Stimulated activated CD8-positive, alpha-beta memory T cell treated with anti-CD3 and anti-CD28 coated beads, Interleukin-7, amount 100 ng/mL, for 1 hour (primary cell): ENCODE data around the gene MARCHF3.
"Not testable (repeated sequence)": the region's sequence is repeated elsewhere in the genome, so short reads cannot be mapped to it uniquely, and the experiment has no call there.

Source experiments
- DNase-seq, 2 donors: peaks; one replicate each; pipeline ENCODE4 v3.0.0-alpha.2; 2020; ENCODE audit warnings: low read depth in 2 of 2

Gene MARCHF3

GRCh38 chr5:127030259-127031146 lies at the start of gene MARCHF3:
TSS of gene MARCHF3 (minus strand) at chr5:127030558. CDS start at chr5:126918171, 112,387 bp downstream.
- DNase-seq, result peak; percentile 78 to 90

DNA sequence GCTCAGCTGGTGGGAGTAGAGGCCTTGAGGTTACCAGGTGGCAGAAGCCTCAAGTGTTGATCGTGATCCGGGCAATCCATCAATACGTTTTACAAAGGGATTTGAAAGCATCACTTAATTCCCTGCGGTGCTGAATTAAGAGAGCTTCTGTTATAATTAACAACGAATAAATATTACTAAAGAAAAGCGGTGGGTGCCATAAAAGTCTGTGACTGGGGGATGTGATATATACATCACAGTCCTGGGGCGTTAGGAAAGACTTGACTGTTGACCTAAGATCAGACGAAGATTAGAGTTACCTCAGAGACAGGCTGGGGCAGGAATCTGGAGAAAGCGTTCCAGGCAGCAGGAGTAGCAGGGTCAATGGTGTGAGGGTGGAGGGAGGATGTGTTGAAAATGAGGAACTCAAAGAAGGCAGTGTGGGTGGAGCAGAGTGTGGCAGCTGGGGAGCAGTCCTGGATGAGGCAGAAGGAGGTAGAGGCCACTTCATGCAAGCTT lies 49.7 kb upstream of the MARCHF3 start:
- no peak for DNase-seq

DNA sequence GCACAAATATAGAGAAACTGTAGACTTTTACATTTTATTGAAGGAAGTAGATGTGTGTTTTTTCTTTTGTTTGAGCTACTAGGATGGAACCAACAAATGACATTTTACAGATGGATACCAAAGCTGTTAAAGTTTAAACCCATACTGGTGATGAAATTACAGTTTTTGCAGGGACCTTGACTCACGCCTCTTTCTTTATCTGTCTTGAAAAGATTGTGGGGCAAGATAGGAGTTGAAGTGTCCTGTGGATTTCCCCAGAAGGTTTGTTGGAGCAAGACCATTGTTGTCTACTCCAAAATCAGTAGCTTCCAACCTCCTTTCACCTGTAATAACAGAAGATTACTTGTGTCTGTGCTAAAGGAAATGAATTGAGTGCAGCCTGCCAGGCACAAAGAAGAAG lies 47.0 kb upstream of the MARCHF3 start:
- DNase-seq, result no peak

- no peak for DNase-seq
These were observed 46.2 kb upstream of the MARCHF3 start for GRCh38 chr5:127076315-127077129.

DNA sequence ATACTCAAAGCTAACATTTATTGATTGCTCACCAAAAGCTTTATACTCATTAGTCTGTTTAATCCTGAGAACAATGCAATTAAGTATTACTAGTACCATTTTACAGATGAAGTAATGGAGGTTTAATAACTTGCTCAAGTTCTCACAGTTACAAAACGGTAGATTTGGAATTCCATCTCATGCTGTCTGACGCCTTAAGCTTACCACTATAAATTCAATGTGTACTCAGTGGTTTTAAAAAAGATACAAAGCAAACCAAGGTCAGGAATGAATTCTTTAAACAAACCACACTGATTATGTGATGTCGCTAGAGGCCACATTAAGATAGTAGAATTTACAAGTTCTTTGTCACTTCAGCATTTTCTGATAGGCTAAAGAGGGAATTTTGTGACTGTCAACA lies 44.1 kb upstream of the MARCHF3 start:
- DNase-seq, result no peak

GRCh38 chr5:127072861-127073846 lies 42.8 kb upstream of the MARCHF3 start, which contains the start of gene C5orf63:
TSS of gene C5orf63 (minus strand) at chr5:127073502. CDS start at chr5:127058995, 14,507 bp downstream.
- DNase-seq, result peak; percentile 27 to 34

GRCh38 chr5:127070243-127070642 lies 39.9 kb upstream of the MARCHF3 start:
- no peak for DNase-seq

DNA sequence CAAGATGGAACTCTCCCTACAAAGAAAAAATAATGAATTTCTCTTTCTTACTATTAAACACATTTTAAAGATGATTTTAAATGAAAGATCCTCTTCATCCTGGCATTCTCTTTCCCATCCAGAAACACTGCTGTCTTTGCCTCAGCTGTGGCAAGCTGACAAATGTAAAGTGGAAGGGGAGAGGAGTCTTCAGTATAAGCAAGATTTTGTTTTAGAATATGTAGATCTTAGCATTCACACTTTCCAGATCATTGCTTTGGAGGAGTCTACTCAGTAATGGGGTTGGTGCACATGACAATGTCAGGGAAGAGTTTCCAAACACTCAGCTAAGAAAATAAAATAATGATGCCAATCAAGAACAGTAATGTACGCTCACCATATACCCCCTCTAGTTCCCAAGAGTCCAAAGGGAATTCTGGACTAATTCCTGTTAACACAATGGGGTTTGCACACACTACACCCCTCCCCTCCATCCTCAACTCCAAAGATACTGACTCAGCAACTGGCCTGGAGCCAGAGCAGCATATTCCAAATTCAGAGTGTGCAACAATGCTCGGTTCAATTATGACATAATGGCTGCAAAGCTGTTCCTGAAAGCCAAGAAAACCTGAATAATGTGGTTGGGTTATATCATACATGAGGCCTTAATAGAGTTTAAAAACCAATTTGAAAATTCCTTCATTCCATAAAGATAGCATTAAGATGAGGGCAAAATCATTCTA lies 38.3 kb upstream of the MARCHF3 start:
- no peak for DNase-seq

GRCh38 chr5:127066721-127067120 lies 36.4 kb upstream of the MARCHF3 start:
- DNase-seq, result no peak

GRCh38 chr5:127064253-127064840 lies 34.0 kb upstream of the MARCHF3 start:
- DNase-seq, result no peak

- DNase-seq, result no peak
These were observed 33.0 kb upstream of the MARCHF3 start for GRCh38 chr5:127063257-127063913.

DNA sequence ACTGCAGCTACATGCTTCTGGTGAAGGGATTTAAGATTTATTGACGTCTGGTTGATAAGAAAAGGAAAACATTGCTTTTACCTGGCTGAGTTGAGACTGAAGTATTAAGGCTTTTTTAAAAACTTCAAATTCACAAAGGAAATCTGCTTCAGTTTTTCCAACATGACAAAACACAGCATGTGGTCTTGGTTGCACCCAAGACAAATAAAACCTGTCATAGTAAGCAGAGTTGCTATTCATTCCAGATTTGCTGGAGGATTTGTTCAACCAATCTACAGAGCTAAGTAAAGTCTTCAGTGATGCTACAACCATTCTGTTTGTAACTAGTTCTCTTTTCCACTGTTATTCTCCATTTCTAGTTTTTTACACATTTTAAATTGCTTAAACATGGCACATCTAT lies 31.6 kb upstream of the MARCHF3 start:
- DNase-seq, result no peak

DNA sequence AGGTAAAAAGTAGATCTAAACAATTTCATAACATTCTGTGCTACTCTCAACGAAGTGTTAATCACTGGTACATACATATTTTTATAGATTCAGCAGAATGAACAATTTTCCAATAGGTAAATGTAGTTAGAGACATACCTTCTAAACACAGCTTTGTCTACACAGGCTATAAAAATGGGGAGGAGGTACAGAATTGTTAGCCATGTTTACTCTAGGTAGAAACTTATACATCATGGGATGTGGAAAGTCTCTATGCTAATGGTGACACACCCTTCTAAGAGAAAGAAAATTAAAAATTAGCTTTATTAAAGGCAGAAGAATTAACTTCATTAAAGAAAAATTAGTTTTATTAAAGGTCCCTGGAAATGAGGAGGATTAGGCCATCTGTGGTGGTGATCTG lies 31.2 kb upstream of the MARCHF3 start:
- no peak for DNase-seq

DNA sequence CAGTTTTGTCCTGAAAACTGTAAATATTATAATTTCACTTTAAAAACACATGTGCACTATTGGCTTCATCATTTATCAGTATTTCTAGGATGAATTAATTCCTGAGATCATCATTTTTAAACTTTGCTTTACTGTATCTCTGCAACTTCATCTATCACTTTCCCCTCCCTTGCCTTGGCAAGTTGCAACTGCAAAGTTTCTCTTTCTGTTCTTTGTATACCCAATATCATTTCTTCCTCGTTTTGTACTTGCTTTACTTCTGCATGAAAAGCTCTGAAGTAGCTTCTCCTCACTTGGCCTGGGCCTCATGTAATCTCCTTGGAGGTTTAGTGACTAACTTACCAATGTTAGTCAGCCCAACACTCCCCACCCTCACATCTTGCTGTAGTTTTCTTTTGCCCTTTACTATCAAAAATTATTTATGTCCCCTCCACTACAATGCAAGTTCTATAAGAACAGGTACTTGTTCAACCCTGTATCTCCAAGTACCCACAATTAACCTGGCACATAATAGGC lies 30.2 kb upstream of the MARCHF3 start:
- no peak for DNase-seq

DNA sequence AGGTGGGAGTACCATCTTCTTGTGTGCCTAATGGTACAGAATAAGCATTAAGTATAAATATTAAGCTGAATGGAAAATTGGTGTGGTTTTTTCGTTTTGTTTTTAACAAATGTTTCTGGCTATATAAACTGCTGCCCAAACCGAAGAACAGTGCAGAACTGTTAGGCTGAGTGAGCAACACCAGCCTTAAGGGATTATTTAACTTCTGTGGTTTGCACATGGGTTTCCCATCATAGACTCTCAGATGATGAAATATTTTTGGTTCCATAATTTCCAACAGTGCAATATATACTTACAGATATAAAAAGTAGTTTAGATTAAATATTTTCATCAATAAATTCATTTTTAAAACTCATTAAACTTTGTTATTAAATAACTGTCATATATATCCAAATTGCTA lies 26.5 kb upstream of the MARCHF3 start:
- no peak for DNase-seq

- no peak for DNase-seq
These were observed 25.7 kb upstream of the MARCHF3 start for GRCh38 chr5:127055880-127056653.

GRCh38 chr5:127053551-127053950 lies 23.2 kb upstream of the MARCHF3 start:
- DNase-seq, result not testable (repeated sequence)

DNA sequence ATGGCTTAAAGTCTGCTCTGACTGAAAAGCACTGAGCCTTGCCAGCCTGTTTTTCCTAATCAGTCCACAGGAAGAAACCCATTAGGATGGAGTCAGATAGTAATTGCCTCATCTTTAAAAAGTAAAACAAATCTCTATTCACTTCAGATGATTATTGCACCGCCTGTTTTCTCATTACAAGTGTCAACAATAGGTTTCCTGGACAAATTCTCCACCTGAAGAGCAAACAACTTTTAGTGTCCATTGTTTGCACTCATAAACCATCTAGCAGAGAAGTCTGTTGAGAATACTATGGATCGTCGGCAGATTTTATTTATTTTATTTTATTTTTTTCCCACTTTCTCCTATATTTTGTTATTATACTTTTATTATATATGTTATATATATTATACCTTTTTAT lies 22.7 kb upstream of the MARCHF3 start:
- DNase-seq, result no peak

DNA sequence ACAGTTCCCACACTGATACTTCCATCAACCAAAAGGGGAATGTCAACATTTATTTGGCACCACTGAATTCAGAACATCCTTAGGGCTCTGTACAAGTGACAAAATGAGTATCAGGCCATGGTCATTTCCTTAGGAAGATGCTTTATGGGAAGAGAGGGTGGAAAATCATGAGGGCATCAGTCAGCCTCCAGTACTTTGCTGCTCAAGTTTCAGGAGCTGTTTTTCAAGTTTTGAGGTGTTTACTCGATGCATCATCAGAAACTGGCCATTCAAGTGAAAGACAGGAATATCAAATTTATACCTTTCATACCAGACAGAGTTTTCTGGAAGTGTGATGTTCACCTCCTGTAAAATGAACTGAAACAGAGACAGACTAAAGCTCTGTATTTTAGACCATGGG lies 21.2 kb upstream of the MARCHF3 start:
- no peak for DNase-seq
